Measurements from ENCODE around the gene SDSL. TPM values are rescaled to one million over a fixed set of nuclear protein-coding genes. Genes with fewer than 3 reads are reported as not detected.

The SDSL gene
- total RNA-seq, 2 experiments from 2014 or later, result not detected

DNA sequence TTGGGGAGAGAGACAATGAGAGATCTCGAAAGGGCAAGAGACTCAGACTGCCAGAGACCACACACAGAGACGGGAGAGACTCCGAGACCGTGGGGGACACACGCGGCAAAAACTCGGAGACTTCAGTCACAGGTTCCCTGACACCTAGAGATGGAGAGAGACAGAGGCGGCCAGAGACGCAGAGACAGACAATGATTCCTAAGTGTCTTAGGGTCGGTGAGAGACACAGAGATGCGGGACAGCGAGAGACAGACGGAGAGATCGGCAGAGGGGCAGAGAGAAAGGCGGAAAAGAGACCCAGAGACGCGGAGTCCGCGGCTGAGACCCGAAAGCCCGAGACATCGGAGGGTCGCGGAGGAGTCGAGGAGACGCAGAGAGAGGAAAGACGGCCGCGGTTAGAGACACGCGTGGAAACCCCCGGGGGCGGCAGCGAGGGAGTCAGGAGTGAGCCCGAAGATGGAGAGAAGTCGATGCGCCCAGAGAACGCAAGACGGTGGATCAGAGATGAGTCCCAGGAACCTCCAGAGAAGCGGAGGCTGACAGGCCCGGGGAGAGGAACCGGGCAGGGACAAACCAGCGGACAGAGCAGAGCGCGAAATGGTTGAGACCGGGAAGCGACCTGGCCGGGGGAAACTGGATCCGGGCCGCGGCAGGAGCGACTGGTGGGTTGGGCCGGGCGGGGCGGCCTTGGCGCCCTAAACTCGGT is 41.7 kb downstream of the SDSL start:
- DNase-seq (ENCODE audit: low spot score), result no peak
- Histone ChIP-seq H3K27ac (ENCODE audit: low read depth, low read length, poor library complexity, severe bottlenecking) (no peak overlapping the region), H4K20me1 (ENCODE audit: insufficient read depth, low read length) (no peaks in the 10 kb centered on the region), H3K9me3 (ENCODE audit: low read length) (no peaks in the 10 kb centered on the region), H3K4me3 (ENCODE audit: low read depth, low read length, poor library complexity, severe bottlenecking) (no peak overlapping the region), H3K36me3 (ENCODE audit: insufficient read depth, low read length) (no peaks in the 10 kb centered on the region), H2AFZ (ENCODE audit: low read length) (no peak overlapping the region), H3K4me2 (ENCODE audit: low read length) (no peak overlapping the region), H3K9me2 (ENCODE audit: insufficient read depth, low read length) (no peaks in the 10 kb centered on the region), H3K79me2 (ENCODE audit: insufficient read depth, low read depth, low read length) (no peaks in the 10 kb centered on the region), H3K4me1 (ENCODE audit: insufficient read depth, low read length, poor library complexity, severe bottlenecking) (peaks cover 10% of the 10 kb centered on the region)
- intact Hi-C loops (cut with micrococcal nuclease; ENCODE audit: unreplicated experiment), result loop anchor here (5.0 kb wide), 1 partner anchor 448 kb away; no protein-coding TSS in a partner anchor
- ChIA-PET CTCF (ENCODE audit: unreplicated experiment) (no interaction called here), POLR2A (no interaction called here)
- TF ChIP-seq EZH2phosphoT487 (IDR thresholded peaks at IDR 0.05; ENCODE audit: borderline replicate concordance, low read depth, low read length), result no peak
- TF ChIP-seq, protein P1, sequence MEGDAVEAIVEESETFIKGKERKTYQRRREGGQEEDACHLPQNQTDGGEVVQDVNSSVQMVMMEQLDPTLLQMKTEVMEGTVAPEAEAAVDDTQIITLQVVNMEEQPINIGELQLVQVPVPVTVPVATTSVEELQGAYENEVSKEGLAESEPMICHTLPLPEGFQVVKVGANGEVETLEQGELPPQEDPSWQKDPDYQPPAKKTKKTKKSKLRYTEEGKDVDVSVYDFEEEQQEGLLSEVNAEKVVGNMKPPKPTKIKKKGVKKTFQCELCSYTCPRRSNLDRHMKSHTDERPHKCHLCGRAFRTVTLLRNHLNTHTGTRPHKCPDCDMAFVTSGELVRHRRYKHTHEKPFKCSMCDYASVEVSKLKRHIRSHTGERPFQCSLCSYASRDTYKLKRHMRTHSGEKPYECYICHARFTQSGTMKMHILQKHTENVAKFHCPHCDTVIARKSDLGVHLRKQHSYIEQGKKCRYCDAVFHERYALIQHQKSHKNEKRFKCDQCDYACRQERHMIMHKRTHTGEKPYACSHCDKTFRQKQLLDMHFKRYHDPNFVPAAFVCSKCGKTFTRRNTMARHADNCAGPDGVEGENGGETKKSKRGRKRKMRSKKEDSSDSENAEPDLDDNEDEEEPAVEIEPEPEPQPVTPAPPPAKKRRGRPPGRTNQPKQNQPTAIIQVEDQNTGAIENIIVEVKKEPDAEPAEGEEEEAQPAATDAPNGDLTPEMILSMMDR (conservative IDR thresholded peaks at IDR 0.05; ENCODE audit: low read length), result no peak
- BruUV-seq (replicated peaks), result no TSS peak

DNA sequence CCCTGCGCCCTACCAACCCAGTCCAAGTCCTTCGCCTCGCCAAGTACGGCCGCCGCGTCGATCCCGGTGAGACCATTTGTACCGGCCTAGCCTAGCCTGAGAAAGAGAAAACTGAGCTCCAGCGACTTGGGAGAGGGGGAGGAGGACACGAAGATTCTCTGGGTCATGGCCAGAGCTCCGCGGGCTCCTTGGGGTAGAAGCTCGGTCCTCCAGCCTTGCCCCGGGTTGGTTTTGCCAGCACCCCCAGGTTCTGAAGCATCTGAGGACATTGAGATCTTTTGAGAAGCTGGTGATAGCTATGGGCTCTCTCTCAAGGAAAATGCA is 42.2 kb downstream of the SDSL start:
- Histone ChIP-seq H4K20me1 (ENCODE audit: insufficient read depth, low read length) (no peaks in the 10 kb centered on the region), H3K79me2 (ENCODE audit: insufficient read depth, low read depth, low read length) (no peaks in the 10 kb centered on the region), H2AFZ (ENCODE audit: low read length) (no peak overlapping the region), H3K4me1 (ENCODE audit: insufficient read depth, low read length, poor library complexity, severe bottlenecking) (peaks cover 5% of the 10 kb centered on the region), H3K36me3 (ENCODE audit: insufficient read depth, low read length) (no peaks in the 10 kb centered on the region), H3K4me2 (ENCODE audit: low read length) (no peak overlapping the region), H3K27ac (ENCODE audit: low read depth, low read length, poor library complexity, severe bottlenecking) (no peak overlapping the region), H3K9me3 (ENCODE audit: low read length) (no peaks in the 10 kb centered on the region), H3K9me2 (ENCODE audit: insufficient read depth, low read length) (no peaks in the 10 kb centered on the region), H3K4me3 (ENCODE audit: low read depth, low read length, poor library complexity, severe bottlenecking) (no peak overlapping the region)
- no peak for DNase-seq (ENCODE audit: low spot score)
- no TSS peak for BruUV-seq (replicated peaks)
- intact Hi-C loops (cut with micrococcal nuclease; ENCODE audit: unreplicated experiment), result loop anchor here (5.0 kb wide), 1 partner anchor 448 kb away; no protein-coding TSS in a partner anchor
- no peak for TF ChIP-seq EZH2phosphoT487 (IDR thresholded peaks at IDR 0.05; ENCODE audit: borderline replicate concordance, low read depth, low read length)
- TF ChIP-seq, protein P1 (conservative IDR thresholded peaks at IDR 0.05; ENCODE audit: low read length), result no peak
- ChIA-PET POLR2A (no interaction called here), CTCF (ENCODE audit: unreplicated experiment) (no interaction called here)
